HG02884 (cell line): Measurements from ENCODE around the gene CBX2.

Experiments
- ATAC-seq: cut with Tn5 transposase; IDR thresholded peaks from one replicate; pipeline ENCODE4 v1.9.1; 2021; ENCODE audit warnings: mild to moderate bottlenecking, moderate library complexity; ENCODE audit not compliant: unreplicated experiment

CBX2 gene

GRCh38 chr17:79826204-79826680 lies 48.3 kb downstream of the CBX2 start:
- ATAC-seq: no peak

DNA sequence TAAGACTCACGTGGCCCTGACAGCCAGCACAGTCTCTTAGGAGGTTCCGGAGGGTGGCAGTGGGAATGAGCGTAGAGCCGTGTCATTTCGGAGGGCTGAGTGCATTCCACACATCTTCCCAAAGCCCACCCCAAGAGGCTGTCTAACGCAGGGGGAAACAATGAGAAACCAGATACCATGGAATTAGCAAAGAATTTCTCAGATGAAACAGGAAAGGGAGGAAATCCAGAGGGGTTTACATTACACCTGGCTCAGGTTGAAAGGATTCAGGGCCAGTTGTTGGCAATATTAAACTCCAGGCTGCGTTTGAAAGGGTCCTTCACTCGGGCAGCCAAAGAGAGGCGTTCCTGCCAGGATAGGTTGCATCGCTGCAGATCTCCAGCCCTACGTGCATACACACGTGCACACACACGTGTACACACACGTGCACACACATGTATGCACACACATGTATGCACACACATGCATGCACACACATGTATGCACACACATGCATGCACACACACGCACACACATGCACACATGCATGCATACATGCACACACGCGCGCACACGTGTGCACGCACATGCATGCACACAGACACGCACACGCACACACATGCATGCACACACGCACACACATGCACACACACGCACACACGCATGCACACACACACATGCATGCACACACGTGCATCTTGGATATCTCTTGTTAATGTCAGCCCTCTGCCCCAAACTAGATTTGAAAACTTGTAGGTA lies 49.1 kb downstream of the CBX2 start:
- no peak for ATAC-seq

GRCh38 chr17:79829004-79829403 lies 51.1 kb downstream of the CBX2 start:
- ATAC-seq: no peak

DNA sequence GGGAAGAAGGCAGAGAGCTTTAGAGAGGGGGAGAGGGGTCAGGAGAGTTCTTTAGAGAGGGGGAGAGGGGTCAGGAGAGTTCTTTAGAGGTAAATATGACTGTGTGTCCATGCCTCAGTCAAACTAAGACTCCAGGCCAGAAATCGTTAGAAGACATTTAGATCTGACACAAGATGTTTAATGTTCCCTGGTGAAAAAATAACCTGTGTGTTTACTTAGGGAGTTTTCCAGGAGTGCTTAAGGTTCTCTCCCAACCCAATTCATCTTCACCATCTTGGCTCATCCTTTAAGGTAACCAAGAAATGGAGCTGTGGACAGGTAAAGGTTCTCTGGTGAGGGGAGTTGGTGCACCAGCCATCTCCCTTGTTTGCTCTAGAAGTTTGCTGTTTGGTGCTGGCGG lies 51.5 kb downstream of the CBX2 start:
- no peak for ATAC-seq

- no peak for ATAC-seq
These were observed 52.4 kb downstream of the CBX2 start for GRCh38 chr17:79830303-79830702.

GRCh38 chr17:79830763-79831264 lies 52.9 kb downstream of the CBX2 start:
- no peak for ATAC-seq

GRCh38 chr17:79831265-79832217 lies 53.6 kb downstream of the CBX2 start:
- ATAC-seq: no peak

DNA sequence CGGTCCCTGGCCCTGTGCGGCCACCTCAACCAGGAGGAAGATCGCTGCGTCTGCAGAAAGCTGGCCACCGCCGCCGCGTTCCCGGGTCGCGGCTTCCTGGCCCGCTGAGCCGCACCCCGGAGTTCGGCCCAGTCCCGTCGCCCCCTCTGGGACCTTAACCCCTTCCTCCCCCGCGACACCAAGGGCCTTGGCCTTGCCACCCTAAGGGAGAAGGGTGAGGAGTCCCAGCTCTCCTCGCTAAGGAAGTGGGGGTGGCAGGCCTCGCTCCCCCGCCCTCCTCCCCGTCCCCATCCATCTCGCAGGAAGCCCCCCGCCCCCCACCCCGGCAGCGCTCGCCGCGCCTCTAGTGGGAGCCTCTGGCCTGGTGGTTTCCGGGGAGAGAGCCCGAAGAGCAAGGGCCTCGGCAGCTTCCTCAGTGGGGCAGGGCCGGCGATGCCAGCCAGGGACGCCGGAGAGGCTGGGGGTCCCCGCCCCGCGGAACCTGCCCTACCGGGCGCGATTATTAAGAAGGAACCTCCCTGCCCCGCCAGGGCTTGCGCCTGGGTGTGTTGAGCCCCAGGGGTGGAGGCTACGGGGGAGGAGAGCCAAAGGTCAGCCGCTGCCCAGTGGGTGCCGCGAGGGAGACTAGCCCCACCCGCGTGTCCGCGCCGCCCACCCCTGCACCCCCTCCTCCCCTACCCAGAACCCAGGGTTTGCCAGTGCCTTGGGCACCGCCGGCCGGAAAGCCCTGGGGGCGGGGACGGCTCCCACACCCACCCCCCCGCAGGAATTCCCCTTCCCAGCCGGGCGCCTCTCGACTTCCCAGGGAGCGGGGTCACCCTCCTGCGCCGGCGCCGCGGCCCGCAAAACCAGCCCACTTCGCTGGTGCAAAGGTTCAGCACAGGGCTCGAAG lies 54.5 kb downstream of the CBX2 start:
- no peak for ATAC-seq

GRCh38 chr17:79833110-79833450 lies 55.1 kb downstream of the CBX2 start:
- ATAC-seq: no peak

DNA sequence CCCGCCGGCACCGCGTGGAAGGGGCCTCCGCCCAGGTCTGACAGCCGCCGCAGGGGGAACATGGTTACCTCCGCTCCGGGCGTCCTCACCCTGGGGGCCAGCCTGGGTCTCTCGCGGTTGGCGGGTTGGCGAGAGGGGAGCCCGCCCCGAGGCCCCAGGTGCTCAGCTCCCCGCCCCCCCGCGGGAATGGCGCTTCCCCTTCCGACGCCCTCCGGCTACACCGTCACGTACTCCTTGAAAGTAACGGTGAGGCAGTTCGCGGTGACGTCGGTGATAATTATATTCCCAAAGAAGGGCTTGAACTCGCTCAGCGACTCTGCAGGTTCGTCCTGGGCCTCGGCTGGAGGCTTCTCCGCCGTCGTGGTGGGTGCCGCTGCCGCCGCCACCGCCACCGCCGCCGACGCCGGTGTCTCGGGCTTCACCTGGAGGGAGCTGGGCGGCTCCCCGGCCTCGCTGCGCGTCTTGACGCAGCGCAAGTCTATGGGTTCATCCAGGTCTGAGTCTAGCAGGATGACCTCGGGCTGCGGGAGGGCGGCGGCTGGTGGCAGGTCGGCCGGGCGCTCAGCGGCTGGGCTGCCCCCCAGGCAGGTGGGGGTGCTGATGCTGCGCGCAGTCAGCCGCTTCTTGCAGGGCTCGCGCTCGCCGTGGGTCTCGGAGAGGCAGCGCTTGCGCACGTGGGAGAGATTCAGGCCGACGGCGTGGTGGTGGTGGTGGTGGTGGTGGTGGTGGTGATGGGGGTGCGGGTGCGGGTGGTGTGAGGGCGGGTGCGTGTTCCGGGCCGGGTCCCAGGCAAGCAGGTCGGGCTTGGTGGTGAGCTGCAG lies 56.0 kb downstream of the CBX2 start:
- ATAC-seq: no peak

GRCh38 chr17:79834565-79835469 lies 56.9 kb downstream of the CBX2 start:
- no peak for ATAC-seq

- ATAC-seq: no peak
These were observed 57.5 kb downstream of the CBX2 start for GRCh38 chr17:79835470-79835899.

DNA sequence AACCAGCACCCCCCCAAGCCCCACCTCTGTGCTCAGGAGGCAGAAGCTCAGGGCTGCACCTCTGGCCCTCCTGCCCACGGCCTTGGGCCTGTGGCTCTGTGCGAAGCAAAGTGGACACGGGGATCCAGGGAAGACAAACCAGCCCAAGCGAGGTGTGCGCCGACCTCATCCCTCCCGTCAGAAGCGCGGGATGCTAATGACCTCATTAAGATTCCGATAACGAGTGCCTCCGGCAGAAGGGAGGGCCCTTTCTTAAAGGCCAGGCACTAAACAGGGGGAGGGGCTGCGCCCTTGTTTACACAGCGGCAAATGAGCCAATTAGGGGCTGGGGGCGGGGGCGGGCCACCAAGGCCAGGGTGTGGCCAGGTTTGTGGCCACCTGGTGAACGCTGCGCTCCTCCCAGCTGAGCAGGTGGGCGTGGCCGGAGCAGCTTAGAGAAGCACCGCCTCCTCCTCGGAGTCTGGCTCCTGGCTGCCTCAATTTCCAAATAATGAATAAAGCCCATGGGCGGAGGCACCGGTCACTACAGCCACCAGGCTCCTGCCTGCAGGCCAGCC lies 58.1 kb downstream of the CBX2 start:
- no peak for ATAC-seq

DNA sequence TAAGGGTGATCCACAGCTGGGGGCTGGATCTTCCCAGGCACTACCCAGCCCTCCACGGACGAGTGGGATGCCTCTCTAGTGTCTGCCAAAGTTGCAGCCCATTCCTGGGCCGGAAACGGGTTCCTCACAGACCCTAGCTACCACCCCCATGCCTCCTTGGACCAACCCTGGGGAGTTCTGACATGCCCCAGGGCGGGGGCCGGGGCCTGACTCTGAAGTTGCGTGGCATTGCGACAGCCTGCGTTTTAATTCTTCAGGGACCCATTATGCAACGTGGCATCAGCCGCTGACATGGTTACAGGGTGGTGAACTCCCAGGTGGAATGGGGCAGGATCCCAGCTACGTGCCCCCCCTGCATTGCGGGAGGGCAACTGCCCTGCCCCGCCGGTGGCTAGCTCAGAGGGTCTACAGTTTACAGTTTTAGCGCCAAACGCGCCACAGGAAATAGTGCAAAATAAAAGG lies 58.6 kb downstream of the CBX2 start:
- no peak for ATAC-seq

DNA sequence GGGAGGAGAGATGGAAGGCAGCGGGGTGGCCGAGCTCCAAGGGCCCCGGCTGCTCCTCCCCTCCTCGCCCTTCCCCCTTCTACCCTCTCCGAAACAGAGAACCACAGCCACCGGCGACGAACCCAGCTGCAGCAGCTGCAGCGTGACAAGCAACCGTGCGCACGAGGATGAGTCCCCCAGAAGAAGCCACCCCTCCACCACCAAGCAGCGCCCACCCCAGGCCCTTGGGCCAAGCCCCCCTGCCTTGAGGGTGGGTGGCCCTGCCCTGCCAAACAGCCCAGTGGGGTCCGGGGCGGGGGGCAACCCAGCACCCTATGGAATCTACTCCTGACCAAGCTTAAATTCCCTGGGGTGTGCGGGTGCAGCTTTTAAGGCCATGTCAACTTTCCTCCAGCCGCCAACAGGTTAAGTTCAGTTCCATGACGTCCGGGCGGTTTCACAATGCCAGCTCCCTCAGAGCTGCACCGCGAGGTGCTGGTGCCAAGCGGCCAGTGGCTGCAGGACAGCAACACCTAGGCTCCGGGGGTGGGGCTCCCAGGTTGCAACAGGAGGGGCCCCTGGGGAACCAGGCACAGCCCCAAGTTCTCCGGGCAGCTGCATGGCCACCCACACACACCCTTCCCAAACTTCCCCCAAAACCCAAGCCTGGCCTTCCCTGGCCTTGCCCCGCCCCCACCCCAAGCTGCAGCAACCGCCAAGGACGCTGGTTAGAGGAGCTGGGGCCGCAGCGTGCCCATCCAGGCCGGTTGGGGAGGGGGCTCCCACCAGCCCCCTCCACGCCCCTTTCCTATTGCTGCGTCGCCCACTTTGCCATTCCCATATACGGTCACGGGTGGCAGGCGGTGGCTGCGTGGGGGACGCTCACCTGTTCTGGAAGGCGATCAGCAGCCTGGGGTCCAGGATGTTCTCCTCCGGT lies 59.3 kb downstream of the CBX2 start:
- no peak for ATAC-seq
